ENCODE data around the gene CNTN6.

Gene CNTN6

GRCh38 chr3:1228289-1228688, 135.5 kb downstream of the CNTN6 start:
- no peak for TF ChIP-seq CTCF (IDR thresholded peaks at IDR 0.05; ENCODE audit: low read depth, low read length)
- Histone ChIP-seq H3K4me1 (no peaks in the 10 kb centered on the region), H3K27me3 (no peaks in the 10 kb centered on the region), H3K4me3 (ENCODE audit: low read depth, low read length) (no peak overlapping the region), H3K9me3 (no peaks in the 10 kb centered on the region), H3K36me3 (no peaks in the 10 kb centered on the region)
- DNase-seq: no peak

- Histone ChIP-seq H3K4me1 (no peaks in the 10 kb centered on the region), H3K27me3 (no peaks in the 10 kb centered on the region), H3K4me3 (ENCODE audit: low read depth, low read length) (no peak overlapping the region), H3K36me3 (no peaks in the 10 kb centered on the region), H3K9me3 (no peaks in the 10 kb centered on the region)
- TF ChIP-seq CTCF (IDR thresholded peaks at IDR 0.05; ENCODE audit: low read depth, low read length): no peak
- DNase-seq: no peak
Observed at GRCh38 chr3:1230920-1231319, 138.1 kb downstream of the CNTN6 start.

- Histone ChIP-seq H3K4me1 (no peaks in the 10 kb centered on the region), H3K36me3 (no peaks in the 10 kb centered on the region), H3K27me3 (no peaks in the 10 kb centered on the region), H3K4me3 (ENCODE audit: low read depth, low read length) (no peak overlapping the region), H3K9me3 (no peaks in the 10 kb centered on the region)
- DNase-seq: no peak
- TF ChIP-seq CTCF (IDR thresholded peaks at IDR 0.05; ENCODE audit: low read depth, low read length): no peak
Observed at GRCh38 chr3:1232276-1232675, 139.5 kb downstream of the CNTN6 start.

GRCh38 chr3:1235526-1236120, 142.8 kb downstream of the CNTN6 start:
- DNase-seq: peak; percentile 26
- no peaks in the 10 kb centered on the region for H3K9me3 ChIP-seq
- no peaks in the 10 kb centered on the region for H3K4me1 ChIP-seq
- TF ChIP-seq CTCF (IDR thresholded peaks at IDR 0.05; ENCODE audit: low read depth, low read length): no peak
- no peaks in the 10 kb centered on the region for H3K36me3 ChIP-seq
- no peaks in the 10 kb centered on the region for H3K27me3 ChIP-seq
- no peak overlapping the region for H3K4me3 ChIP-seq (ENCODE audit: low read depth, low read length)

GRCh38 chr3:1251282-1252060, 158.6 kb downstream of the CNTN6 start:
- no peaks in the 10 kb centered on the region for H3K9me3 ChIP-seq
- H3K4me3 ChIP-seq (ENCODE audit: low read depth, low read length): no peak overlapping the region
- H3K36me3 ChIP-seq: no peaks in the 10 kb centered on the region
- H3K4me1 ChIP-seq: no peaks in the 10 kb centered on the region
- no peaks in the 10 kb centered on the region for H3K27me3 ChIP-seq
- no peak for DNase-seq
- TF ChIP-seq CTCF (IDR thresholded peaks at IDR 0.05; ENCODE audit: low read depth, low read length): peak; percentile 16

GRCh38 chr3:1252061-1252430, 159.2 kb downstream of the CNTN6 start:
- Histone ChIP-seq H3K4me1 (no peaks in the 10 kb centered on the region), H3K4me3 (ENCODE audit: low read depth, low read length) (no peak overlapping the region), H3K27me3 (no peaks in the 10 kb centered on the region), H3K36me3 (no peaks in the 10 kb centered on the region), H3K9me3 (no peaks in the 10 kb centered on the region)
- TF ChIP-seq CTCF (IDR thresholded peaks at IDR 0.05; ENCODE audit: low read depth, low read length): no peak
- DNase-seq: no peak
